HG03108 (cell line): Measurements from ENCODE around the gene XPA.

Experiments used
- ATAC-seq: cut with Tn5 transposase; IDR thresholded peaks from one replicate; pipeline ENCODE4 v1.9.1; 2021; ENCODE audit warnings: moderate library complexity; ENCODE audit not compliant: unreplicated experiment

The XPA gene

GRCh38 chr9:97659771-97660170 is 37.4 kb downstream of the XPA start:
- ATAC-seq = no peak

GRCh38 chr9:97658707-97659106 is 38.4 kb downstream of the XPA start:
- no peak for ATAC-seq

- ATAC-seq = no peak
These were observed 45.5 kb downstream of the XPA start for GRCh38 chr9:97651646-97652045.

DNA sequence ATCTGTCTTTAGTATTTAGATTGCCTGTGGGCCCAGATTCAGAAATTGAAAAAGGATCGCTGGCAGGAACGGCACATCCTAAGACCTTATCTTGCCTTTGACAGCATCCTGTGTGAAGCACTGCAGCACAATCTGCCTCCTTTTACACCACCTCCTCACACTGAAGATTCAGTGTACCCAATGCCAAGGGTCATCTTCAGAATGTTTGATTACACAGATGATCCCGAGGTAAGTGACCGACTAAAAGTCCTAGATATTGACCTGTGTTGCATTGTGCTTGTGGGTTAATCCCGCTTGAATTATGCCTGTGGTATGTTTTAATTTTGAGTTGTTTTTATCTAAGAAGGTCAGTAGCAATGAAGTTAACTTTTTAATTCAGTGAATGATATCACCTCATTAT is 49.1 kb downstream of the XPA start:
- no peak for ATAC-seq

GRCh38 chr9:97645720-97646119 is 51.4 kb downstream of the XPA start:
- no peak for ATAC-seq

DNA sequence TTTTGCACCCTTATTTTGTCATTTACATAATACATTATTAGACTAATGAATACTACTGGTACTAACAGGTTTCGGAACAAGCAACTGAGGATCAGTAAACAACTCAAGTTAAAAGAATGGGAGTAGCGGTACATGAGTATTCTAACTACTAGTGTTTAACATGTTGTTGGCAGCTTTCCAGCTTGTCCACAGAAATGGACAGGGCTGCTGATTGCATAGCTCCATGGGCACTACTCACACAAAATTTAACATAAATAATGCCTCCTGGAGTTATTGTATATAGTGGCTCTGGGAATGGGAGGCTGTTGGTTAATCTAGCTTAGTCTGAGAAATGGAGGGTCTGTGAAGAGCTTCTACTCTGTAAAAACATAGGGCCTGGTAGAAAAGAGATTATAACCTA is 56.8 kb downstream of the XPA start:
- no peak for ATAC-seq

- no peak for ATAC-seq
These were observed 58.5 kb downstream of the XPA start for GRCh38 chr9:97638666-97639065.

DNA sequence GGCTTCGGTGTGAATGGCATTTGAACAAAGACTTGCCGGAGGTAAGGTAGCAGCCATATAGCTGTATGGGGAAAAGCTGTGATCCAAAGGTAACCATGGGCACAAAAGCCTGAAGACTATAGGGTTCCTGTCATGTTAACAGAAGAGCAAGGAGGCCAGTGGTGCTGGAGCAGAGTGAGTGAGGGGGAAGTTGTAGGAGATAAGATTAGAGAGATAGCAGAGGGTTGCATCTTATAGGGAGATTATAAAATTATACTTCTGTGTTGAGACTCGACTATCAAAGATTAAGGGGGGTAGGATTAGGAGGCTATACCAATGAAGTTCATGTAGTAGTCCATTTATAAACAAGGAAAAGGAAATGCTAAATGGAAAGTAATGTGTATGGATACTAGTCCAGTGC is 60.2 kb downstream of the XPA start:
- ATAC-seq = no peak

- no peak for ATAC-seq
These were observed 62.1 kb downstream of the XPA start for GRCh38 chr9:97635026-97635425.

GRCh38 chr9:97633859-97634490 is 63.2 kb downstream of the XPA start:
- no peak for ATAC-seq

- peak; percentile 89 for ATAC-seq
These were observed 63.9 kb downstream of the XPA start, which contains the start of the genes NCBP1 and TSTD2 for GRCh38 chr9:97632985-97633858. NCBP1 (plus strand) TSS chr9:97633821; CDS start chr9:97633882, 61 bp downstream. TSTD2 (minus strand) TSS chr9:97633368; CDS start chr9:97627562, 5,806 bp downstream.

- peak; percentile 4 for ATAC-seq
These were observed 64.7 kb downstream of the XPA start for GRCh38 chr9:97632248-97632984.

GRCh38 chr9:97630591-97630990 is 66.5 kb downstream of the XPA start:
- no peak for ATAC-seq

DNA sequence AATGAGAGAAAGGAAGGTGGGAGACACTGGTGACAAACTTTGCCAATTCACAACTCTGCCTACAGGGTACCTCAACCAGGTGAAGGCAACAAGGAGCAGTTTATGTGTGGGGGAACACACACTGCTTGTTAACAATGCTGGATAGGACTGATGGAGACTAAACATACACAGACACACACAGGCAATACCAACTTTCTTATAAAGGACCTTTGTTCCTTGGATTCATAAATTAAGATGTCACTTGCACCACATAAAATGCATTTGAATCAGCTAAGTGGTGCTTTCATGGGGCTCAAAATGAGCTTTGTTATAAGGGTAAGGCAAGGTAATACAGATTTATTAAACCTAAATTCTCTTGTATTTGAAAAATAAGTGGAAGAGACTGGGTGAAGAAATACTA is 68.0 kb downstream of the XPA start:
- ATAC-seq = no peak

- ATAC-seq = no peak
These were observed 68.5 kb downstream of the XPA start for GRCh38 chr9:97628668-97629067.

- no peak for ATAC-seq
These were observed 69.5 kb downstream of the XPA start for GRCh38 chr9:97627624-97628023.

GRCh38 chr9:97625620-97626019 is 71.5 kb downstream of the XPA start:
- ATAC-seq = no peak
